Fibroblast of the aortic adventitia (primary cell): ENCODE data around the gene SRRM5. TPM values are rescaled to one million over a fixed set of nuclear protein-coding genes. Genes with fewer than 3 reads are reported as not detected.

Experiments
- DNase-seq: peaks from one replicate; pipeline ENCODE4 v3.0.0-alpha.2; 2010; ENCODE audit warnings: low read depth
- H3K4me3 ChIP-seq: 2 replicates; pipeline ENCODE4 v1.5.1; 2011; ENCODE audit warnings: low read depth, mild to moderate bottlenecking, control low read depth, low read length, moderate library complexity
- total RNA-seq: library from RNA; depleted of rRNA; stranded (reverse); fragments of >200 nt; gene quantifications from 2 replicates; pipeline ENCODE4 v1.2.3, GENCODE V29; 2012; ENCODE audit warnings: low replicate concordance
- TF ChIP-seq, protein P1 (sequence below): IDR thresholded peaks from 2 replicates; pipeline ENCODE4 v1.5.1; 2011; ENCODE audit warnings: mild to moderate bottlenecking, low read length, control low read depth, inconsistent platforms; ENCODE audit not compliant: insufficient read depth

The SRRM5 gene
- total RNA-seq, 1 donor = 0.09 TPM

DNA sequence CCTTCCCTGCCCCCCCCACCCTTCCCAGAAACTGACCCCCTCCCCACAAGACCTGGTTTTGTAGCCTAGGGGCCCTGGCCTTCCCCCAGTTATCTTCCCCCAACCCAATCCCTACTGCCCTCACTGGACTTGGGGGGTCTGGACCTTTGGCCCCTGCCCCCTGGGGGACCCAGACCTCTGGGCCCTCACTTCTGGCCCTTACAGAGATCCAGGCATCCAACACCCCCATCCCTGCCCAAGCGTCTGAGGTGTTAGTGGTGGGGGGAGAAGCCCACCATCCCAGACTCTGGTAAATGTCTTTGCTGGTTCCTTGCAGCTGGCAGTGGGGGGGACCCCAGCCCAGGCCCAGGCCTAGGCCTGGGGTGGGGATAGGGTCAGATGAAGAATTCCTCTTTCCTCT lies 11.1 kb downstream of the SRRM5 start:
- TF ChIP-seq, protein P1, sequence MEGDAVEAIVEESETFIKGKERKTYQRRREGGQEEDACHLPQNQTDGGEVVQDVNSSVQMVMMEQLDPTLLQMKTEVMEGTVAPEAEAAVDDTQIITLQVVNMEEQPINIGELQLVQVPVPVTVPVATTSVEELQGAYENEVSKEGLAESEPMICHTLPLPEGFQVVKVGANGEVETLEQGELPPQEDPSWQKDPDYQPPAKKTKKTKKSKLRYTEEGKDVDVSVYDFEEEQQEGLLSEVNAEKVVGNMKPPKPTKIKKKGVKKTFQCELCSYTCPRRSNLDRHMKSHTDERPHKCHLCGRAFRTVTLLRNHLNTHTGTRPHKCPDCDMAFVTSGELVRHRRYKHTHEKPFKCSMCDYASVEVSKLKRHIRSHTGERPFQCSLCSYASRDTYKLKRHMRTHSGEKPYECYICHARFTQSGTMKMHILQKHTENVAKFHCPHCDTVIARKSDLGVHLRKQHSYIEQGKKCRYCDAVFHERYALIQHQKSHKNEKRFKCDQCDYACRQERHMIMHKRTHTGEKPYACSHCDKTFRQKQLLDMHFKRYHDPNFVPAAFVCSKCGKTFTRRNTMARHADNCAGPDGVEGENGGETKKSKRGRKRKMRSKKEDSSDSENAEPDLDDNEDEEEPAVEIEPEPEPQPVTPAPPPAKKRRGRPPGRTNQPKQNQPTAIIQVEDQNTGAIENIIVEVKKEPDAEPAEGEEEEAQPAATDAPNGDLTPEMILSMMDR = no peak
- H3K4me3 ChIP-seq = no peak overlapping the region
- no peak for DNase-seq

DNA sequence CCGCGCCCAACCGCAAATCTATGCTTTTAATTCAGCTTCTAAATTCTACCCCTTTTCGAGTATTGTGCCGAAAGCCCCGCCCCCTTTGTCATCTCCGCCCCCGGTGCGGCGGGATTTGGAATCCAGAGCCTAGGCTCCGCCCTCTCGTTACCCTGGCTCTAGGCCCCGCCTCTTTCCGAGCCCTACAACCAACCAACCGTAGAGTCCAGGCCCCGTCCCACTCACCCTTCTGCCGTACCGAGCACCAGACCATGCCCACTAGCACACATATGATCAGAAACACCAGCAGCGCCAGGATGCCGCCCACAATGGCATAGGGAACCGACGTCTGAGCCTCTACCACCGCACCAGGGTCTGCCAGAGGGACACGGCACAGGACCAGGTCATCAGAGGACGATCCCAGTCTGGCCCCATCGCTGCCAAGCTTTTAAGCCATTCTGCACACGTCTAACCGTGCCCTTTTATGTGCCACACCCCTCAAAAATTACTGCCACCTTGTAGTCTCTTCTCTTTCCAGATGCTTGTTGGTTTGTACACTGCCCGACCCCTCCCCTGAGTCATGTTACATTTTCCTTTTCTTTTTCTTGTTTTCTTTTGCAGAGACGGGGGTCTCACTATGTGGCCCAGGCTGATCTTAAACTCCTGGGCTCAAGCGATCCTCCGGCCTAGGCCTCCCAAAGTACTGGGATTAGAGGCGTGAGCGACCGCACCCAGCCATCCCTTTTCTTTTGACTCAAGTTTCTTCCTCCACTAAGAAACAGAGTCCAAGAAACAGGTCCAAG lies 12.2 kb downstream of the SRRM5 start:
- no peak overlapping the region for H3K4me3 ChIP-seq
- TF ChIP-seq, protein P1 = no peak
- DNase-seq = no peak

DNA sequence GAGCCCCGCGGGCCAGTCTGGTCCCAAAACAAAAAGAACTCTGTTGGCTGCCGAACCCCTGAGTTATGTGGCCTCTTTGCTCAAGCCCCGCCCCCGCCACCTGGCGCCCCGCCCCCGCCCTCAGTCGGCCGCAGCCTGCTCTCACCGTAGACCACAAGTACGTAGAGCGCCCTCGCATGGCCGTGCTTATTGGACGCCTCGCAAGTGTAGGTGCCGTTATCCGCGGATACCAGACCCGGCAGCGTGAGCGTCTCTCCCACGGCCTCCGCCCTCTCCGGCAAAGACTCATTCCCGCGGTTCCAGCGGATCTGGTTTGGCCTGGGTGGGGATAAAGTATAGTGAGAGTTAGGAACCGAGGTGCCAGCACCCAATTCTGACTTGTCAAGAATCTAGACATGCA lies 13.0 kb downstream of the SRRM5 start:
- TF ChIP-seq, protein P1 = no peak
- H3K4me3 ChIP-seq = no peak overlapping the region

GRCh38 chr19:43625918-43626579 lies 14.2 kb downstream of the SRRM5 start:
- DNase-seq = no peak
- no peak overlapping the region for H3K4me3 ChIP-seq
- TF ChIP-seq, protein P1 = no peak

More for the DNA sequence above, 13.0 kb downstream of the SRRM5 start:
- DNase-seq = no peak

GRCh38 chr19:43626838-43627237 lies 14.9 kb downstream of the SRRM5 start:
- TF ChIP-seq, protein P1 = no peak
- no peak overlapping the region for H3K4me3 ChIP-seq
- DNase-seq = no peak

DNA sequence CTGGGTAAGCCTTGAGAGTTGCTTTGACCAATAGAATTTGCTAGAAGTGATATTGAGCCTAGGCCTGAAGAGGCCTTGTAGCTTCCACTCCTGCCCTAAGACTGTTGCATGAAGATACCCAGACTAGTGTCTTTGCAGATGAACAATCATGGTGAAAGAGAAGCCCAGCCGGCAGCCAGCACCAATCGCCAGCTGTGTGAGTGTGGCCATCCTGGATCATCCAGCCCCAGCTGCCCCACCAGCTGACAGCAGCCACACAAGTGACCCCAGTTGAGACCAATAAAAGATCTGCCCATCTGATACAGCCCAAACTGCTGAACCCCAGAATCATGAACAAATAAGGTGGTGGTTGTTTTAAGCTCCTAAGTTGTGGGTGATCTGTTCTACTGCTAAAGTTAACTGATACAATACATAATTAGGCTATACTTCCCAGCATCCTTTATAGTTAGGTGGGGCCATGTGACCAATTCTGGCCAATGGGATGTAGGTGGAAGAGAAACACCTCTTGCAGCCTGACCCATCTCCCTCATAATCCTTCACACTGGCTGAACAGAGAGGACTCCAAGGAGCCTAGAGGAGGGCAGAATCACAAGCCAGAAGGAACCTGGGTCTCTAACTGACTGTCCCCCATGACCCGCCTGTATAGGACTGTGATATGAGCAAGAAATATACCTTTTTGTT lies 16.9 kb downstream of the SRRM5 start:
- H3K4me3 ChIP-seq = no peak overlapping the region
- TF ChIP-seq, protein P1 = no peak
- DNase-seq = no peak
